NCI-H82 treated with DMSO at 0.1 percent for 48 hours (cell line): ENCODE data around the gene CCDC159.
"Not testable (repeated sequence)": the region's sequence is repeated elsewhere in the genome, so short reads cannot be mapped to it uniquely, and the experiment has no call there.

Experiments used
- DNase-seq: peaks from one replicate; lab custom pipeline; 2025; ENCODE audit not compliant: unreplicated experiment; lab: John Stamatoyannopoulos, UW

CCDC159 gene

DNA sequence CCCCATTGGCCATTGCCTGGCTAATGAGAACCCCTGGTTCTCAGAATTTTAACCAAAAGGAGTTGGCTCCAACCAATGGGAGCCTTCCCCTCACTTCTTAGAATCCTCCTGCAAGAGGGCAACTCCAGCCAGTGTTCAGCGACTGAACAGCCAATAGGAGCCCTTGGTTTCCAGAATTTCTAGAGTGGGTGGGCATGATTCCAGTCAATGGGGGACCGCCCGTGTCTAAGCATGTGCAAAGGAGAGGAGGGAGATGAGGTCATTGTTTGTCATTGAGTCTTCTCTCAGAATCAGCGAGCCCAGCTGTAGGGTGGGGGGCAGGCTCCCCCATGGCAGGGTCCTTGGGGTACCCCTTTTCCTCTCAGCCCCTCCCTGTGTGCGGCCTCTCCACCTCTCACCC lies 18.6 kb downstream of the CCDC159 start:
- DNase-seq = no peak

DNA sequence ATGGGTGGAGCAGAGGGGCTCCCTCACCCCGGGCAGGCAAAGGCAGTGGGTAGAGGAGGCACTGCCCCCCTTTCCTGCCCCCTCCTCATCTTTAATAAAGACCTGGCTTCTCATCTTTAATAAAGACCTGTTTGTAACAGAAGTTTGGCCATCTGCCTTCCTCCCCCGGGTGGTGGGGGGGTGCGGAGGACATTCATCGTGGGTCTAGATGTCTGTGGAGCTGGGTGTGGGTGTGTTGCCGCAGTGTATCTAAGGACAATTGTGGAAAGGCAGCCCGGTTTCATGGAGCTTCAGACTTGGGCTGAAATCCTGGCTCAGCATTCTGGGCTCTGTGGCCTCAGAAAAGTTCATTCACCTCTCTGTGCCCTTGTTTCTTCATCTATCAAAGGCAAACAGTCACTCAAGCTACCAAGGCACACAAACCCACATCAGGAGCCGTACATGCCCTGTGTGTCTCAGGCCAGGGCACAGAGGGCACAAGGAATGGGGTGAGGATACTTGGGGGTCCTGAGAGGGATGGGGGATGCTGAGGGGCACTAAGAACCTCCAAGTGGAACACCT lies 19.3 kb downstream of the CCDC159 start:
- DNase-seq = no peak

- peak; percentile 51 for DNase-seq
Observed at GRCh38 chr19:11367528-11367927, 21.2 kb downstream of the CCDC159 start.

DNA sequence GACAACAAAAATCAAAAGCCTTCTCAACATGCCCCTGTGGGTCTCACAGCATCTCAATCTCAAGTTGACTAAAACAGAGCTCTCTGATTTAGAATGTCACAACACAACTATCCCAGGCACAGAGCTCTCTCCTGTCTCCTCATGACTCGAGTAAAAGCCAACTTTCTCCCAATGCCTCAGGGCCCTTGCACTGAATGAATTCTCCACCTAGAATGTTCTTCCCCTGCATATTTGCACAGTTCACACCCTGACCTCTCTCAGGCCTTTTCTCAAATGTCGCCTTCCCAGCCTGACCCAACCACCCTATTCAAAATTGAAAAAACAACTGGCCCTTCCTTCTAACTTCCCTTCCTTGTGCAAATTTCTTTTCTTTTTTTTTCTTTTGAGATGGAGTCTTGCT lies 24.4 kb downstream of the CCDC159 start:
- DNase-seq = no peak

DNA sequence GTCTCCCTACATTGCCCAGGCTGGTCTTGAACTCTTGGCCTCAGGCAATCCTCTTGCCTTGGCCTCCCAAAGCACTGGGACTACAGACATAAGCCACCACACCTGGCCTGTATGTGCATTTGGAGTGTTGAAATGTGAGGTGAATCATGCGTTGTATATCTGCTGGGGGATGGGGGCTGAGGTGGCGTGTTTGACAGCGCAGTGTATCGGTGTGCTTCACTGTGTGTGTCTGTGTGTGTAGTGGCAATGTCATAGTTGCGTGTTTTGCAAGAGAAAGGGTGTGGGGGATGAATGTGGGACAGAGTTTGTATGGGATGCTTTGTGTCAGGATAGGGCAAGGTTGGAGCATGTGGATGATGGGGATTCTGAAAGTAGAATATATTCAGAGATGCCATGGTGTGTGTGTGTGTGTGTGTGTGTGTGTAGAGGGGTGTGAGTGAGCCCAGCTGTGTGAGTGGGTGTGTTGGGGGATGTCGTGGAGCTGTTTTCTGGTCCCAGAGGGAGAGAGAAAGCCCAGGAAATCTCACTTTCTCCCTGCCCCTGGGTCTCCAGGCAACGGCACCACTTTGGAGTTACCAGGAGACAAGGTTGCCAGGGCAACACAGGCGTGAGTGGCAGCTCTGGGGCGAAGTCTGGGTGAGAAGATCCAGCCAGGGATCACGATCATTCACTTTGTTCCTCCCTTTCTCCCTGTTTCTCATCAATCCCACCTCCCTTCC lies 27.0 kb downstream of the CCDC159 start:
- DNase-seq = no peak

GRCh38 chr19:11373885-11374432 lies 27.6 kb downstream of the CCDC159 start:
- DNase-seq = no peak

- DNase-seq = peak; percentile 99
Observed at GRCh38 chr19:11374433-11375142, 28.3 kb downstream of the CCDC159 start, which contains the start of gene SWSAP1. SWSAP1 (plus strand) TSS chr19:11374666; CDS start chr19:11374681, 15 bp downstream.

DNA sequence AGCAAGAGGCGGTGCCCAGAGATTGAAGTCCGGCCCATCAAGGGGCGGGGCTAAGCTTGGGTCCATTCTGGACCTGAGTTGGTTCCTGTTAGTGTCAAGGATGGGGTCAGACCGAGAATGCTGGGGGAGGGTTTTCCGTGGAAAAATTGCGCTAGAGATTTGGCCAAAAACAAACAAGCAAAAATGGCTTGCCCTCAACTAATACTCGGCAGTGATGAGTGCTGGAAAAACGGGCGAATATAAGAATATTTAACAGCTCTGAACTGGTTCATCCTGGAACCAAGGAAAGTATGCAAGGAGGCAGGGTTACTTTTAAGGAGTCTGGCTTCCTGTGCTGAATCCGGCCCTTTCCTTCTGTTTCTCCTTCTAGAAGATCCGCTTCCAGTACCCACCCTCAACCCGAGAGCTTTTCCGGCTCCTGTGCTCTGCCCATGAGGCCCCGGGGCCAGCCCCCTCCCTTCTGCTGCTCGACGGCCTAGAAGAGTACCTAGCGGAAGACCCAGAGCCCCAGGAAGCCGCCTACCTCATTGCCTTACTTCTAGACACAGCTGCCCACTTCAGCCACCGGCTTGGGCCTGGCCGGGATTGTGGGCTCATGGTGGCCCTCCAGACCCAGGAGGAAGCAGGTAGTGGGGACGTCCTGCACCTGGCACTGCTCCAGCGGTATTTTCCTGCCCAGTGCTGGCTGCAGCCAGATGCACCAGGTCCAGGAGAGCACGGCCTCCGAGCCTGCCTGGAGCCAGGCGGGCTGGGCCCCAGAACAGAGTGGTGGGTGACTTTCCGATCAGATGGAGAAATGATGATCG lies 29.0 kb downstream of the CCDC159 start:
- DNase-seq = no peak

- DNase-seq = no peak
Observed at GRCh38 chr19:11377237-11377636, 30.9 kb downstream of the CCDC159 start.

- DNase-seq = no peak
Observed at GRCh38 chr19:11377756-11378155, 31.4 kb downstream of the CCDC159 start.

DNA sequence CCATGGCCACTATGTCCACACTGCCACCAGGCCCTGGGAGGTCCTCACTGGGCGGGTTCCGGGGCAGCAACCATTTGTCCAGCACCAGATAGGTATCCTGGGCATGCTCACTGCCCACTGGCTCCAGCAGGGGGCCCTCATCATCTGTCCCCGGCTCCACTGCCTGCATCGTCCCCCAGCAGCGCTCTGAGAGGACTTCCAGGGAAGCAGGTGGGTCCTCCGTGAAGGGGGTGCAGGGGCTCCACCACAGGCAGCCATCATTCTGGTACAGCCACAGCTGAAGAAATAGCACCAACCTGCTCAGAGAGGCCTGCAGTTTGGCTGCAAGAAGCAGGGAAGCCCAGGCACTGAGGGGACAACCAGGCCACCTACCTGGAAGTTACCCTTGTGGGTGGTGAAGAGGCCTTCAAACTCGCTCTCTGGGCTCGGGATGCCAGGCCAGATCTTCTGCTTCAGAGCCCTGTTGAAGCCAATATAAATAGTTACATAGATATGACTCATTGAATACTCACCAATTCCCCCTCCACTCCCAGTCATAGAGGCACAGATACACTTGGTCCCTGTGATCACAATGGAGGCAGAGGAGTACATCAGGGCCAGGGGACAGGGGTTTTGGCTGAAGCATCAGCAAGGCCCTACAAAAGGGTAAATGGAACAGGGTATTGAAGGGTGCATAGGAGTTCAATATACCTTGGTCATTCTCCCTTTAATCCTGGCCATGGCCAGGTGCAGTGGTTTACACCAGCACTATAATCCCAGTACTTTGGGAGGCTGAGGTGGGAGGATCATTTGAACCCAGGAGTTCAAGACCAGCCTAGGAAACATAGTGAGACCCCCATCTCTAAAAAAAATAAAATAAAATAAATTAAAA lies 32.2 kb downstream of the CCDC159 start:
- no peak for DNase-seq

DNA sequence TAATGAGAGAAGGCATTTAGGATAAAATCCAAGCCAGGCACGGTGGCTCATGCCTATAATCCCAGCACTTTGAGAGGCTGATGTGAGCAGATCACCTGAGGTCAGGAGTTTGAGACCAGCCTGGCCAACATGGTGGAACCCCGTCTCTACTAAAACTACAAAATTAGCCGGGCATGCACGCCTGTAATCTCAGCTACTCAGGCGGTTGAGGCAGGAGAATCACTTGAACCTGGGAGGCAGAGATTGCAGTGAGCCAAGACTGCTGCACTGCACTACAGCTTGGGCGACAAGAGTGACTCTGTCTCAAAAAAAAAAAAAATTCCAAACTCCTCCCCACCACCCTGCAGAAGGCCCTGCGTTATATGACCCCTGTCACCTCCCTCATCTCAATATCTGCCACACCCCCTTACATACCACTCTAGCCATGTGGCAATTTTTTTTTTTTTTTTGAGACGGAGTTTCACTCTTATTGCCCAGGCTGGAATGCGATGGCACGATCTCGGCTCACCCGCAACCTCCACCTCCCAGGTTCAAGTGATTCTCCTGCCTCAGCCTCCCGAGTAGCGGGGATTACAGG lies 33.0 kb downstream of the CCDC159 start:
- not testable (repeated sequence) for DNase-seq

DNA sequence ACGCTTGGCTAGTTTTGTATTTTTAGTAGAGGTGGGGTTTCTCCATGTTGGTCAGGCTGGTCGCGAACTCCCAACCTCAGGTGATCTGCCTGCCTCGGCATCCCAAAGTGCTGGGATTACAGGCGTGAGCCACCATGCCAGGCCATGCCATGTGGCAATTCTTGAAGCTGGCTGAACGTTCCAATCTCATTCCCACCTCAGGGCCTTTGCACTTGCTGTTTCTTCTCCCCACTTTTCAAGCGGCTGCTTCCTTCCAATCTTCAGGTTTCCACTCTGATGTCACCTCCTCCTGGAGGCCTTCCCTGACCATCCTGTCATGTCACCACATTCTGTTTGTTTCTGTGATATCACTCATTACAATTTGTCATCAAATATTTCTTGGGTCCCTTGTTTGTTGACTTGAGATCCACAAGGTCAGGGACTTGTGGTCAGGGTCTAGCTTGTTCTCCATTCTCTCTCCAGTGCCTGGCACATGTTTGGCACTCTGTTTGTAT lies 33.6 kb downstream of the CCDC159 start:
- DNase-seq = no peak

DNA sequence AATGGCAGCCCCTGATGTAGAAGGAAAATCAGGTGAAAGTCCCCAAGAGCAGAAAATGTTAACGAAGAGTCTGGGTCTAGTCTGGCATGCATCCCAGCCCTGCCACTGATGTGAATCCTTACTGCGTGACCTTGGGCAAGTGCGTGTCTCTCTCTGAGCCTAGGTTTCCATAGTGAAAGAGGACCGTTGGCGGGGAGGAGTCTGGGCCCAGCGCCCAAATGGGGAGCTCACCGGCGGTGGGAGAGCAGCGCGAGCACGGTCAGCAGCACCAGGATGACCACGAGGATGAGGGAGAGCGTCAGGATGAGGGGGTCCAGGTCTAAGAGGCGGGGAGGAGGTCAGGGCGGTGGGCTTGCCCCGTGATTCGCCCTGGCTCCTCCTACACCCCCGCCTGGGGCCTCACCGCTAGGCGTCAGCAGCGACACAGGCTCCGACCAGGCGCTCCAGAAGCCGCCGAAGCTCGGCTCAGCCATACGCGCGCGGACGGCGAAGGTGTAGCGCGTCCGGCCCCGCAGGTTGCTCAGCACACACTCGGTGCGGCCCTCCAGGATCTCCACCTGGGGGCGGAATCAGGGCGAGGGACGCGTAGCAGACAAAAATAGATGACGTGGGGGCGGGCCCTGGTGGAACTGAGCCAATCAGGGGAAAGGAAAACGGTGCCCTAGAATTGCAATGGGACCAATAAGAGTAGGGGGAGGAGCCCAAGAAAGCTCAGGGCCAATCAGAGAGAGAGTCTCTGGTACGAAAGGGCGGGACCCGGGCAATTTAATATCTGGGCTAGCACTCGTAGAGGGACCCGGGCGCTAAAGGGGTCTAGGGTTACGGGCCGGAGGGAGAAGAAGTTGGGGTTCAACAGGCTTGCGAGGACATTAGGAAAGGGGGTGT lies 34.6 kb downstream of the CCDC159 start:
- DNase-seq = peak; percentile 97

GRCh38 chr19:11382898-11383705 lies 36.8 kb downstream of the CCDC159 start:
- DNase-seq = peak; percentile 10

- no peak for DNase-seq
Observed at GRCh38 chr19:11383706-11384048, 37.4 kb downstream of the CCDC159 start.

- no peak for DNase-seq
Observed at GRCh38 chr19:11384778-11385129, 38.4 kb downstream of the CCDC159 start.
